ENCODE results near the gene FRMD5.

- TF ChIP-seq CTCF (IDR thresholded peaks at IDR 0.05; ENCODE audit: low read depth, low read length, poor library complexity, severe bottlenecking) (no peak), EZH2phosphoT487 (IDR thresholded peaks at IDR 0.05; ENCODE audit: borderline replicate concordance, low read length) (no peak)
These were observed 125.6 kb downstream of the FRMD5 start for GRCh38 chr15:44069489-44069888.
